Stimulated activated CD8-positive, alpha-beta memory T cell treated with anti-CD3 and anti-CD28 coated beads, Interleukin-15, amount 100 ng/mL, for 4 hours (primary cell): ENCODE results near the gene CBR3.
A peak's percentile ranks its signal among the peaks of the same experiment; 100 is the strongest.
"Not testable (repeated sequence)": the region's sequence is repeated elsewhere in the genome, so short reads cannot be mapped to it uniquely, and the experiment has no call there.

ENCODE experiments used
- DNase-seq, 2 donors: peaks; one replicate each; pipeline ENCODE4 v3.0.0-alpha.2; 2020; ENCODE audit warnings: low read depth in 2 of 2

CBR3 gene

GRCh38 chr21:36134803-36135390 is at the start of gene CBR3:
Gene CBR3 (plus strand): TSS chr21:36135079. CDS start chr21:36135193, 114 bp downstream.
- no peak for DNase-seq

GRCh38 chr21:36087362-36088138 is 47.3 kb upstream of the CBR3 start:
- no peak for DNase-seq

- no peak for DNase-seq
Observed at GRCh38 chr21:36089946-36090345, 44.9 kb upstream of the CBR3 start.

GRCh38 chr21:36092681-36093080 is 42.2 kb upstream of the CBR3 start:
- no peak for DNase-seq

GRCh38 chr21:36093512-36093911 is 41.4 kb upstream of the CBR3 start:
- no peak for DNase-seq

- no peak for DNase-seq
Observed at GRCh38 chr21:36096398-36097290, 38.2 kb upstream of the CBR3 start.

- no peak for DNase-seq
Observed at GRCh38 chr21:36097427-36098181, 37.3 kb upstream of the CBR3 start.

- no peak for DNase-seq
Observed at GRCh38 chr21:36098182-36098532, 36.7 kb upstream of the CBR3 start.

- DNase-seq = no peak
Observed at GRCh38 chr21:36099000-36099399, 35.9 kb upstream of the CBR3 start.

GRCh38 chr21:36099695-36100211 is 35.1 kb upstream of the CBR3 start:
- DNase-seq = not testable (repeated sequence)

GRCh38 chr21:36100971-36101641 is 33.8 kb upstream of the CBR3 start:
- DNase-seq = no peak

GRCh38 chr21:36103434-36103833 is 31.4 kb upstream of the CBR3 start:
- DNase-seq = no peak

GRCh38 chr21:36104317-36105300 is 30.3 kb upstream of the CBR3 start:
- DNase-seq = peak in 1 of 2 donors; percentile 21

- no peak for DNase-seq
Observed at GRCh38 chr21:36105327-36105842, 29.5 kb upstream of the CBR3 start.

- no peak for DNase-seq
Observed at GRCh38 chr21:36109868-36110267, 25.0 kb upstream of the CBR3 start.

- DNase-seq = no peak
Observed at GRCh38 chr21:36111238-36111637, 23.6 kb upstream of the CBR3 start.

GRCh38 chr21:36113647-36114428 is 21.0 kb upstream of the CBR3 start:
- no peak for DNase-seq

GRCh38 chr21:36115138-36115730 is 19.6 kb upstream of the CBR3 start:
- DNase-seq = no peak
